Measurements from ENCODE around the gene CLIC2.
"Not testable (repeated sequence)": the region's sequence is repeated elsewhere in the genome, so short reads cannot be mapped to it uniquely, and the experiment has no call there.

Gene CLIC2

GRCh38 chrX:155334486-155335336 is at the start of gene CLIC2:
TSS of gene CLIC2 (minus strand) at chrX:155334614. CDS start at chrX:155334427, 187 bp downstream.
- no peak for FAIRE-seq
- no peak for DNase-seq (ENCODE audit: insufficient read length, low spot score)

- FAIRE-seq; DNase-seq (ENCODE audit: insufficient read length, low spot score): not testable (repeated sequence)
Observed at GRCh38 chrX:155382529-155382967, 48.1 kb upstream of the CLIC2 start.

GRCh38 chrX:155381843-155382528 is 47.6 kb upstream of the CLIC2 start, which contains the start of gene F8A2:
TSS of gene F8A2 (plus strand) at chrX:155382095. CDS start at chrX:155382115, 20 bp downstream.
- not testable (repeated sequence) for DNase-seq (ENCODE audit: insufficient read length, low spot score); FAIRE-seq

- DNase-seq (ENCODE audit: insufficient read length, low spot score); FAIRE-seq: not testable (repeated sequence)
Observed at GRCh38 chrX:155379802-155380201, 45.4 kb upstream of the CLIC2 start.

GRCh38 chrX:155373777-155374458 is 39.5 kb upstream of the CLIC2 start:
- DNase-seq (ENCODE audit: insufficient read length, low spot score); FAIRE-seq: not testable (repeated sequence)

GRCh38 chrX:155363712-155364111 is 29.3 kb upstream of the CLIC2 start:
- DNase-seq (ENCODE audit: insufficient read length, low spot score): not testable (repeated sequence)
- peak; percentile 59 for FAIRE-seq

- not testable (repeated sequence) for FAIRE-seq; DNase-seq (ENCODE audit: insufficient read length, low spot score)
Observed at GRCh38 chrX:155349448-155349847, 15.0 kb upstream of the CLIC2 start.

- not testable (repeated sequence) for DNase-seq (ENCODE audit: insufficient read length, low spot score)
- peak; percentile 71 for FAIRE-seq
Observed at GRCh38 chrX:155345689-155346088, 11.3 kb upstream of the CLIC2 start.

- not testable (repeated sequence) for DNase-seq (ENCODE audit: insufficient read length, low spot score)
- FAIRE-seq: peak; percentile 23
Observed at GRCh38 chrX:155335337-155335712, 911 bp upstream of the CLIC2 start.

GRCh38 chrX:155333544-155334100 is 792 bp downstream of the CLIC2 start:
- FAIRE-seq: no peak

GRCh38 chrX:155330992-155331391 is 3.4 kb downstream of the CLIC2 start:
- FAIRE-seq: no peak

More at GRCh38 chrX:155333544-155334100, 792 bp downstream of the CLIC2 start:
- no peak for DNase-seq (ENCODE audit: insufficient read length, low spot score)

GRCh38 chrX:155329293-155329692 is 5.1 kb downstream of the CLIC2 start:
- FAIRE-seq (no peak), DNase-seq (ENCODE audit: insufficient read length, low spot score) (no peak)

More at GRCh38 chrX:155330992-155331391, 3.4 kb downstream of the CLIC2 start:
- no peak for DNase-seq (ENCODE audit: insufficient read length, low spot score)

- no peak for FAIRE-seq
Observed at GRCh38 chrX:155326610-155327009, 7.8 kb downstream of the CLIC2 start.

GRCh38 chrX:155314260-155314659 is 20.2 kb downstream of the CLIC2 start:
- no peak for DNase-seq (ENCODE audit: insufficient read length, low spot score)
- FAIRE-seq: no peak

More at GRCh38 chrX:155326610-155327009, 7.8 kb downstream of the CLIC2 start:
- DNase-seq (ENCODE audit: insufficient read length, low spot score): no peak

GRCh38 chrX:155313766-155314165 is 20.6 kb downstream of the CLIC2 start:
- DNase-seq (ENCODE audit: insufficient read length, low spot score) (no peak), FAIRE-seq (no peak)

GRCh38 chrX:155293771-155294170 is 40.6 kb downstream of the CLIC2 start:
- FAIRE-seq (no peak), DNase-seq (ENCODE audit: insufficient read length, low spot score) (no peak)

GRCh38 chrX:155279873-155280272 is 54.5 kb downstream of the CLIC2 start:
- FAIRE-seq: no peak
- DNase-seq (ENCODE audit: insufficient read length, low spot score): no peak

GRCh38 chrX:155270969-155271368 is 63.4 kb downstream of the CLIC2 start:
- no peak for DNase-seq (ENCODE audit: insufficient read length, low spot score)
- FAIRE-seq: no peak

GRCh38 chrX:155267995-155268394 is 66.4 kb downstream of the CLIC2 start:
- FAIRE-seq; DNase-seq (ENCODE audit: insufficient read length, low spot score): not testable (repeated sequence)

GRCh38 chrX:155266439-155266838 is 68.0 kb downstream of the CLIC2 start:
- no peak for DNase-seq (ENCODE audit: insufficient read length, low spot score)

More at GRCh38 chrX:155266439-155266838, 68.0 kb downstream of the CLIC2 start:
- FAIRE-seq: no peak

Measured in HTR-8/SVneo (cell line).